K562 (cell line): ENCODE data around the gene ZNF516. TPM values are rescaled to one million over a fixed set of nuclear protein-coding genes. Genes with fewer than 3 reads are reported as not detected.

Source experiments
- ATAC-seq: fragments of 200-7000 bp; cut with Tn5 transposase; 3 replicates; pipeline ENCODE4 v1.9.1; 2020; ENCODE audit warnings: moderate library complexity
- BruUV-seq: library from RNA; stranded (reverse); fragments of 400-500 nt; replicated peaks from 2 replicates; lab custom pipeline; 2021; lab: Mats Ljungman, UMichigan
- CTCF ChIA-PET: fragments of 300-600 bp; formaldehyde crosslinking; extraction: SDS; loops from one replicate; lab custom pipeline; 2021; ENCODE audit warnings: low intra/inter-chr PET ratio; lab: Yijun Ruan, JAX
- POLR2A ChIA-PET: fragments of 300-600, 350-650 bp; sonication (Branson Sonifier 250); formaldehyde crosslinking; extraction: SDS; loops from one replicate; lab custom pipeline; 2021; ENCODE audit warnings: antibody characterized with exemption, inconsistent platforms; lab: Yijun Ruan, JAX
- DNase-seq, 4 experiments: peaks; one replicate each; pipeline versions ENCODE4 v3.0.0 to v3.0.0-alpha.2; 2011 to 2018; ENCODE audit warnings: low spot score in 3 of 4, mixed read lengths in 3 of 4; ENCODE audit errors: extremely low read depth in 1 of 4
- FAIRE-seq: peaks from 2 replicates; lab custom pipeline; 2011; peaks lifted over from hg19 to GRCh38; lab: Jason Lieb, UNC
- H2AFZ ChIP-seq: 2 replicates; pipeline ENCODE4 v1.6.0; 2011; ENCODE audit warnings: low read depth, low read length, control low read depth, inconsistent platforms
- H3K27ac ChIP-seq: fragments of 200-600 bp; 3 replicates; pipeline ENCODE4 v1.8.0; 2011; ENCODE audit warnings: low read depth, mild to moderate bottlenecking, control low read depth, inconsistent platforms, low read length, moderate library complexity, mixed read lengths; ENCODE audit errors: extremely low read depth
- H3K27me3 ChIP-seq, 2 experiments: fragments of 300-600 bp in 1 of 2; 2 replicates in 1 of 2; 3 replicates in 1 of 2; pipeline versions ENCODE4 v1.6.0 to v1.8.0; 2011; ENCODE audit warnings: inconsistent platforms in 2 of 2, low read length in 2 of 2, mild to moderate bottlenecking in 1 of 2, mixed read lengths in 1 of 2, moderate library complexity in 1 of 2; ENCODE audit not compliant: control insufficient read depth in 2 of 2, insufficient read depth in 2 of 2
- H3K36me3 ChIP-seq: fragments of 300-600 bp; 3 replicates; pipeline ENCODE4 v1.8.0; 2011; ENCODE audit warnings: mild to moderate bottlenecking, low read length, inconsistent platforms; ENCODE audit not compliant: control insufficient read depth, insufficient read depth
- H3K4me1 ChIP-seq, 2 experiments: fragments of 200-600 bp in 1 of 2; replicated peaks in 1 of 2; 2 replicates in 1 of 2; 3 replicates in 1 of 2; pipeline versions ENCODE4 v1.5.1 to v1.8.0; 2011; ENCODE audit warnings: inconsistent platforms in 2 of 2, low read length in 2 of 2, mild to moderate bottlenecking in 1 of 2, mixed read lengths in 1 of 2, moderate library complexity in 1 of 2; ENCODE audit not compliant: control insufficient read depth in 2 of 2, insufficient read depth in 2 of 2
- H3K4me2 ChIP-seq: 2 replicates; pipeline ENCODE4 v1.6.1; 2011; ENCODE audit warnings: low read length, control low read depth, inconsistent platforms, mixed read lengths; ENCODE audit not compliant: insufficient read depth
- H3K4me3 ChIP-seq: fragments of 200-600 bp; sonication (generic), shearing (Covaris generic); 2 replicates; pipeline ENCODE4 v1.5.1; 2016; ENCODE audit warnings: control low read depth, inconsistent platforms
- H3K79me2 ChIP-seq: fragments of 200-600 bp; 3 replicates; pipeline ENCODE4 v1.8.0; 2011; ENCODE audit warnings: low read length, inconsistent platforms; ENCODE audit not compliant: control insufficient read depth, insufficient read depth
- H3K9ac ChIP-seq, 2 experiments: 2 replicates each; pipeline versions ENCODE4 v1.6.0 to v1.6.1; 2011; ENCODE audit warnings: low read depth in 2 of 2, low read length in 2 of 2, control low read depth in 1 of 2, inconsistent platforms in 1 of 2, mild to moderate bottlenecking in 1 of 2, mixed read lengths in 1 of 2; ENCODE audit not compliant: insufficient read depth in 1 of 2
- H3K9me1 ChIP-seq: one replicate; pipeline ENCODE4 v1.6.0; 2011; ENCODE audit warnings: inconsistent platforms, mild to moderate bottlenecking, low read length, moderate library complexity; ENCODE audit not compliant: control insufficient read depth, insufficient read depth
- H3K9me3 ChIP-seq: replicated peaks from 2 replicates; pipeline ENCODE4 v1.5.1; 2011; ENCODE audit warnings: low read depth, low read length, inconsistent platforms; ENCODE audit not compliant: control insufficient read depth, insufficient read depth
- H4K20me1 ChIP-seq: replicated peaks from 2 replicates; pipeline ENCODE4 v1.6.1; 2011; ENCODE audit warnings: low read length, inconsistent platforms, mixed read lengths; ENCODE audit not compliant: control insufficient read depth, insufficient read depth
- CHCHD3 ChIP-seq: fragments of 250-450 bp; sonication (Bioruptor Pico); IDR thresholded peaks from 2 replicates; pipeline ENCODE4 v2.1.2; 2022; ENCODE audit warnings: mild to moderate bottlenecking
- ESRRB ChIP-seq: fragments of 250-450 bp; sonication (Bioruptor Pico); IDR thresholded peaks from 2 replicates; pipeline ENCODE4 v1.5.0; 2020; ENCODE audit warnings: mild to moderate bottlenecking, moderate library complexity, borderline replicate concordance
- RB1 ChIP-seq: fragments of 450-650 bp; IDR thresholded peaks from 2 replicates; pipeline ENCODE4 v1.6.1; 2017; ENCODE audit warnings: low read depth, mild to moderate bottlenecking
- SIRT6 ChIP-seq: IDR thresholded peaks from one replicate; pipeline ENCODE4 v1.6.1; 2012; ENCODE audit warnings: low read depth, mild to moderate bottlenecking, control low read depth, inconsistent platforms, low read length, moderate library complexity
- SREBF2 ChIP-seq: sonication (generic); formaldehyde crosslinking; IDR thresholded peaks from 2 replicates; pipeline ENCODE4 v1.4.0; 2020; ENCODE audit warnings: mild to moderate bottlenecking, missing genetic modification reagents
- SRSF1 ChIP-seq: fragments of 200-400 bp; formaldehyde crosslinking; IDR thresholded peaks from 2 replicates; pipeline ENCODE4 v1.6.1; 2017; ENCODE audit warnings: mild to moderate bottlenecking, low read depth, low read length, moderate library complexity
- SRSF7 ChIP-seq: fragments of 200-400 bp; formaldehyde crosslinking; optimal IDR thresholded peaks from 2 replicates; pipeline ENCODE3; 2017; ENCODE audit warnings: mild to moderate bottlenecking, low read depth, low read length
- ZNF124 ChIP-seq: sonication (generic); formaldehyde crosslinking; IDR thresholded peaks from 2 replicates; pipeline ENCODE4 v1.8.1; 2022; ENCODE audit warnings: missing genetic modification reagents
- ZNF3 ChIP-seq: fragments of 250-450 bp; sonication (Bioruptor Pico); IDR thresholded peaks from 2 replicates; pipeline ENCODE4 v1.5.0; 2021; ENCODE audit warnings: mild to moderate bottlenecking, moderate library complexity
- ZNF316 ChIP-seq: fragments of 450-650 bp; IDR thresholded peaks from 2 replicates; pipeline ENCODE4 v1.6.1; 2016
- ZNF785 ChIP-seq: fragments of 250-450 bp; sonication (Bioruptor Pico); IDR thresholded peaks from 2 replicates; pipeline ENCODE4 v1.4.0; 2020; ENCODE audit warnings: mild to moderate bottlenecking
- WGBS: fragments of 100-300 bp; shearing (Covaris generic); methylation state at CpG from one replicate; pipeline ENCODE4 v1.1.6; 2016; ENCODE audit warnings: low coverage, mixed read lengths; ENCODE audit not compliant: insufficient coverage; ENCODE audit errors: missing lambda C conversion rate; 5-methylcytosine and 5-hydroxymethylcytosine counted together
- in situ Hi-C: fragments of 300-500 bp; cut with MboI; formaldehyde crosslinking; loops from 4 replicates; pipeline ENCODE4 v1.15.0; 2018; ENCODE audit warnings: inconsistent platforms, mixed read lengths
- intact Hi-C: fragments of 100-400 bp; cut with micrococcal nuclease; formaldehyde crosslinking; loops from 2 replicates; pipeline ENCODE4 v1.14.2; 2022
- polyA plus RNA-seq, 8 experiments: library from polyadenylated mRNA; depleted of rRNA in 4 of 8; stranded (reverse) in 5 of 8; unstranded in 3 of 8; fragments of >200 nt; fragmentation: Nextera tagmentation in 2 of 8; fragmentation: Illumina TruSeq in 1 of 8; extraction: Ambion mirVana in 2 of 8; extraction: Trizol in 1 of 8; gene quantifications; 2 replicates each; pipeline versions ENCODE4 v1.2.1 to v1.2.3, GENCODE V29; 2011 to 2014; ENCODE audit warnings: inconsistent platforms in 1 of 8, missing spikeins in 1 of 8
- total RNA-seq, 7 experiments: library from RNA; depleted of rRNA in 6 of 7; stranded (reverse); fragments of >200 nt in 6 of 7; fragmentation: Illumina TruSeq in 2 of 7; extraction: Trizol in 2 of 7; gene quantifications; 2 replicates each; pipeline versions ENCODE4 v1.2.1 to v1.2.3, GENCODE V29; 2011 to 2021; ENCODE audit warnings: low replicate concordance in 1 of 7
- TF ChIP-seq, protein P1 (sequence below), 2 experiments: fragments of 450-650 bp in 1 of 2; sonication (generic) in 1 of 2; formaldehyde crosslinking in 1 of 2; IDR thresholded peaks; 2 replicates each; pipeline versions ENCODE4 v1.7.1 to v1.9.0; 2016 to 2022; ENCODE audit warnings: inconsistent platforms in 1 of 2, mild to moderate bottlenecking in 1 of 2, missing genetic modification reagents in 1 of 2
- TF ChIP-seq, protein P2 (sequence below): IDR thresholded peaks from 2 replicates; pipeline ENCODE4 v1.6.1; 2014; ENCODE audit warnings: antibody characterized with exemption

The ZNF516 gene
- total and polyA plus RNA-seq, 9 of the 15 experiments (the other 6 are each of a cell fraction or from before 2014, with no cell fraction given): 0.04 to 0.20 (median 0.08) TPM; not detected in 3

DNA sequence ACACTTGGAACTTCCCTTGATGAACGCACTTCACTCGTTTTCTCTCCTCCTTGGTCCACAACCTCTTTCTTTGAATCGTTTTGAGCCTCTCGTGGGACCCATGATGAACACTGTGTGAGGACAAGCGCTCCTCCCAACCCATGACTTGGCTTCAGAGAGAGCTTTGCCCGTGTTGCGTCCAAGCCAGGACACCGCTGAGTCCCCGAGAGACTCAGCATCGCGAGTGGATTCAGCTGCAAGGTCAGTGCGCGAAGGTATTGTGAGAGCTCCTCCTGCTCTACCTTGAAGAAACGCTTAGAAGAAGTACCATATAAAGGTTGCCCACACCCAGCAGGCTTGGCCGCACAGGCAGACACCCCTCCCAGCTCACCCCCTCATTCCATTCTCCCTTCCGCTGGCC lies 58.7 kb downstream of the ZNF516 start:
- ChIA-PET CTCF (interaction anchor here (0.5 kb wide), 1 partner anchor 210 kb away, joined by 3 read pairs; no protein-coding TSS in a partner anchor), POLR2A (no interaction called here)
- Histone ChIP-seq H3K4me2 (no peak overlapping the region), H3K4me1 (no peaks in the 10 kb centered on the region), H3K9me3 (no peaks in the 10 kb centered on the region), H3K9me1 (no peaks in the 10 kb centered on the region), H3K4me3 (no peak overlapping the region), H3K36me3 (no peaks in the 10 kb centered on the region), H4K20me1 (no peaks in the 10 kb centered on the region; the same call in 1 of the 2 replicates), H3K27me3 (peaks cover 0 to 55% of the 10 kb centered on the region in 2 experiments; a peak in 3 of 5 replicates), H3K9ac (no peak overlapping the region), H3K27ac (no peak overlapping the region), H2AFZ (no peak overlapping the region), H3K79me2 (no peaks in the 10 kb centered on the region)
- intact Hi-C loops: no loop called here
- DNase-seq (no peak), ATAC-seq (no peak), FAIRE-seq (no peak)
- WGBS: 0% methylated on average over 12 of the region's 16 CpGs
- in situ Hi-C loops: no loop called here
- no TSS peak for BruUV-seq
- TF ChIP-seq RB1 (no peak), ZNF785 (CRISPR knock-in tag) (no peak), SIRT6 (no peak), SRSF1 (no peak), ZNF316 (no peak), SREBF2 (CRISPR knock-in tag) (no peak), ESRRB (CRISPR knock-in tag) (no peak), CHCHD3 (no peak), ZNF124 (no peak), ZNF3 (CRISPR knock-in tag) (no peak), SRSF7 (no peak)
- TF ChIP-seq, protein P1, sequence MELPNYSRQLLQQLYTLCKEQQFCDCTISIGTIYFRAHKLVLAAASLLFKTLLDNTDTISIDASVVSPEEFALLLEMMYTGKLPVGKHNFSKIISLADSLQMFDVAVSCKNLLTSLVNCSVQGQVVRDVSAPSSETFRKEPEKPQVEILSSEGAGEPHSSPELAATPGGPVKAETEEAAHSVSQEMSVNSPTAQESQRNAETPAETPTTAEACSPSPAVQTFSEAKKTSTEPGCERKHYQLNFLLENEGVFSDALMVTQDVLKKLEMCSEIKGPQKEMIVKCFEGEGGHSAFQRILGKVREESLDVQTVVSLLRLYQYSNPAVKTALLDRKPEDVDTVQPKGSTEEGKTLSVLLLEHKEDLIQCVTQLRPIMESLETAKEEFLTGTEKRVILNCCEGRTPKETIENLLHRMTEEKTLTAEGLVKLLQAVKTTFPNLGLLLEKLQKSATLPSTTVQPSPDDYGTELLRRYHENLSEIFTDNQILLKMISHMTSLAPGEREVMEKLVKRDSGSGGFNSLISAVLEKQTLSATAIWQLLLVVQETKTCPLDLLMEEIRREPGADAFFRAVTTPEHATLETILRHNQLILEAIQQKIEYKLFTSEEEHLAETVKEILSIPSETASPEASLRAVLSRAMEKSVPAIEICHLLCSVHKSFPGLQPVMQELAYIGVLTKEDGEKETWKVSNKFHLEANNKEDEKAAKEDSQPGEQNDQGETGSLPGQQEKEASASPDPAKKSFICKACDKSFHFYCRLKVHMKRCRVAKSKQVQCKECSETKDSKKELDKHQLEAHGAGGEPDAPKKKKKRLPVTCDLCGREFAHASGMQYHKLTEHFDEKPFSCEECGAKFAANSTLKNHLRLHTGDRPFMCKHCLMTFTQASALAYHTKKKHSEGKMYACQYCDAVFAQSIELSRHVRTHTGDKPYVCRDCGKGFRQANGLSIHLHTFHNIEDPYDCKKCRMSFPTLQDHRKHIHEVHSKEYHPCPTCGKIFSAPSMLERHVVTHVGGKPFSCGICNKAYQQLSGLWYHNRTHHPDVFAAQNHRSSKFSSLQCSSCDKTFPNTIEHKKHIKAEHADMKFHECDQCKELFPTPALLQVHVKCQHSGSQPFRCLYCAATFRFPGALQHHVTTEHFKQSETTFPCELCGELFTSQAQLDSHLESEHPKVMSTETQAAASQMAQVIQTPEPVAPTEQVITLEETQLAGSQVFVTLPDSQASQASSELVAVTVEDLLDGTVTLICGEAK (IDR thresholded peaks at IDR 0.05): no peak
- TF ChIP-seq, protein P1 (CRISPR knock-in tag; IDR thresholded peaks at IDR 0.05): no peak
- TF ChIP-seq, protein P2, sequence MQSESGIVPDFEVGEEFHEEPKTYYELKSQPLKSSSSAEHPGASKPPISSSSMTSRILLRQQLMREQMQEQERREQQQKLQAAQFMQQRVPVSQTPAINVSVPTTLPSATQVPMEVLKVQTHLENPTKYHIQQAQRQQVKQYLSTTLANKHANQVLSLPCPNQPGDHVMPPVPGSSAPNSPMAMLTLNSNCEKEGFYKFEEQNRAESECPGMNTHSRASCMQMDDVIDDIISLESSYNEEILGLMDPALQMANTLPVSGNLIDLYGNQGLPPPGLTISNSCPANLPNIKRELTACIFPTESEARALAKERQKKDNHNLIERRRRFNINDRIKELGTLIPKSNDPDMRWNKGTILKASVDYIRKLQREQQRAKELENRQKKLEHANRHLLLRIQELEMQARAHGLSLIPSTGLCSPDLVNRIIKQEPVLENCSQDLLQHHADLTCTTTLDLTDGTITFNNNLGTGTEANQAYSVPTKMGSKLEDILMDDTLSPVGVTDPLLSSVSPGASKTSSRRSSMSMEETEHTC: no peak
